HG03354 (cell line): Measurements from ENCODE around the gene CA12.

ENCODE experiments used
- ATAC-seq: cut with Tn5 transposase; IDR thresholded peaks from one replicate; pipeline ENCODE4 v1.9.1; 2021; ENCODE audit warnings: mild to moderate bottlenecking; ENCODE audit not compliant: unreplicated experiment, poor library complexity, severe bottlenecking

Gene CA12

DNA sequence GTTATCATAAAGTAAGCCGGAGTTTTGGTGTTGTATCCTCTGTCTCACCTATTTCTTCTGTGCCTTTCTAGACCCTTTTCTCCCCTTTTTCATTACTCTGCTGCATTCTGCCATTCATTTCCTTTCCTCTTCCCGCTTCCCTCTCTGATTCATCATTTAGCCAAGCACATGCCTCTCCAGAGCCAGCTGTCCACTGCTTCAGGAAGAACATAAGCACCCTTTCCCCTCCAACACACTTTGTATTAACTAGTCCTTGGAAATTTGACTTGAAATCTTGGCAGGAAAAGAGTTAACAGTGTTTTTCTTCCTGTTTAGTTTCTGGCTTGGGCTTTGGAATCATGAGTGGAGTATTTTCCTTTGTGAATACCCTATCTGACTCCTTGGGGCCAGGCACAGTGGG lies 94.5 kb downstream of the CA12 start:
- no peak for ATAC-seq

DNA sequence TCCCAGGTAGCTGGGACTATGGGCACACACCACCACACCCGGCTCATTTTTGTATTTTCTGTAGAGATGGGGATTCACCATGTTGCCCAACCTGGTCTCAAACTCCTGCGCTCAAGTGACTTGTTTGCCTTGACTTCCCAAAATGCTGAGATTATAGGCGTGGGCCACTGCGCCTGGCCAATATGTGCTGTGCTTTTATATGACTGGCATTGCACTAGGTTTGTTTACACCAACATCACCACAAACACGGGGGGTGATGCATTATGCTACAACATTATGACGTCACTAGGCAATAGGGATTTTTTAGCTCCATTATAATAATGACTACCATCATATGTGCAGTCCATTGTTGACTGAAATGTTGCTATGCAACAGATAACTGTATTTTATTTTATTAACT lies 97.3 kb downstream of the CA12 start:
- no peak for ATAC-seq

DNA sequence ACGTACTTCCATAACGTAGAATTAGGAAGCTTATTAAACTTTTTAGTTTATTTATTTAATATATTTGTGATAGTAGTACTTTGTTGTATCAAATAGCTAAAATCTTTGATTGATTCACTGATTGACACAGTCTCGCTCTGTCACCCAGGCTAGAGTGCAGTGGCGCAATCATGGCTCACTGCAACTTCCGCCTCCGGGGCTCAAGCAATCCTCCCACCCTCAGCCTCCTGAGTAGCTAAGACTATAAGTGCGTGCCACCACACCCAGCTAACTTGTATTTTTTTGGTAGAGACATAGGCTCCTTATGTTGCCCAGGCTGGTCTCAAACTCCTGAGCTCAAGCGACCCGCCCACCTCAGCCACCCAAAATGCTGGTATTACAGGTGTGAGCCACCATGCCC lies 98.5 kb downstream of the CA12 start:
- no peak for ATAC-seq

DNA sequence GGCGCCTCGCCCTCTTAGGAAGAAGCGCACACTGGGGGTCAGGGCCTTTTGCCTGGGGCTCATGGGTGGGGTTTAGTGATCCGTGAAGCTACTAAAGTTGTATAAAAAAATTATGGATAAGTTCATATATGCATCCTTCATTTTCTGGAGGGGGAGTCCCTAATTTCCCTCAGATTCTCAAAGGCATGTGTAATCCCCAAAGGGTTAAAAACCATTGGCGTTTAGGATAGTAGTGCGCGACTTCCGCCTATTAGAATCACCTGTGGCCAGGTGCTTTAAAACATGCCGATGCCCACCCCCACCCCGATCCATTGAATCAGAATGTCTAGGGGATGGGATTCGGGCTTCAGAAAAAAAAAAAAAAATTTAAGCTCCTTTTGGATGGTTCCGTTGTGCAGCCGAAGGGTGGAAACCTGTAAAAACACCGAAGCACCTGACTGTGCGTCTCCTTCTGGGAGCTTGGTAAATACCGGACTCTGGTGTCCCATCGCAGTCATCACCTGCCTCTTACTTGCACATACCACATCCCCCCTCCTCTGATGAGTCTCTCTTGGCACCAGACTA lies 103.7 kb downstream of the CA12 start:
- peak; percentile 35 for ATAC-seq

DNA sequence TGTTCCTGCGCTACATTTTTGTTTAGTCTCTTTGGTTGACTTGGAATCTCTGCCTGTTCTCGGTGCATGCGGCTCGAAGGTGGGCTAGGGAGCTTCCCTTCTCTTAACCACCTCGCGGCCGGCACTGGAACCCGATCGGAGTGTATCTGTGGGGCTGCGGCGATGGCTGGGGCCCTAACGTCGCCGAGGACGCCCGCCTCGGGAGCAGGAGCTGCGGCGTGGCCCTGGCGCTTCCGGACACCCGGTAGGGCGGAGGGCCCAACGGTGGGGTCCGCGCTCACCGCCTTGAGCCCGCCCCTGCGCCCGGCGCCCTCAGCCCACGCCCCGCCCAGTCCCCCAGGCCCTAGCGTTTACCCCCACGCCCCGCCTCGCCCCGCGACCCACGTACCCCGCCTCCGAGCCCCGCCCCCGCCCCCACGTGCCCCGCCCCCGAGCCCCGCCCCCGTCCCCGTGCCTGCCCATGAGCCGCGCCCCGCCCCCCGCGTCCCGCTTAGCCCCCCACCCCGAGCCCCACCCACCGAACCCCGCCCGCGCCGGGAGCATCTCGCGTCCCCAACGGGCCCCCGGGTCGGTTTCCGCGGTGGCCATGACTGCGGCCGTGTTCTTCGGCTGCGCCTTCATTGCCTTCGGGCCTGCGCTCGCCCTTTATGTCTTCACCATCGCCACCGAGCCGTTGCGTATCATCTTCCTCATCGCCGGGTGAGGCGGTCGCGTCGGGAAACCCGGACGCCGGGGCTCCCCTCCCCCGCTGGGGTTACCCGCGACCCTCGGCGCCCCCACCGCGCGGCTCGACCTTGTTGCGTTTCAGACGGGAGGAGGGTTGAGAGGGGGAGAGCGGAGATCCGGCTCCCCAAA lies 104.4 kb downstream of the CA12 start, which contains the start of gene APH1B:
Gene APH1B (plus strand): TSS at position 568 of the 855 bp plus-strand sequence. CDS start 19 bp downstream, at position 587.
- peak; percentile 80 for ATAC-seq

DNA sequence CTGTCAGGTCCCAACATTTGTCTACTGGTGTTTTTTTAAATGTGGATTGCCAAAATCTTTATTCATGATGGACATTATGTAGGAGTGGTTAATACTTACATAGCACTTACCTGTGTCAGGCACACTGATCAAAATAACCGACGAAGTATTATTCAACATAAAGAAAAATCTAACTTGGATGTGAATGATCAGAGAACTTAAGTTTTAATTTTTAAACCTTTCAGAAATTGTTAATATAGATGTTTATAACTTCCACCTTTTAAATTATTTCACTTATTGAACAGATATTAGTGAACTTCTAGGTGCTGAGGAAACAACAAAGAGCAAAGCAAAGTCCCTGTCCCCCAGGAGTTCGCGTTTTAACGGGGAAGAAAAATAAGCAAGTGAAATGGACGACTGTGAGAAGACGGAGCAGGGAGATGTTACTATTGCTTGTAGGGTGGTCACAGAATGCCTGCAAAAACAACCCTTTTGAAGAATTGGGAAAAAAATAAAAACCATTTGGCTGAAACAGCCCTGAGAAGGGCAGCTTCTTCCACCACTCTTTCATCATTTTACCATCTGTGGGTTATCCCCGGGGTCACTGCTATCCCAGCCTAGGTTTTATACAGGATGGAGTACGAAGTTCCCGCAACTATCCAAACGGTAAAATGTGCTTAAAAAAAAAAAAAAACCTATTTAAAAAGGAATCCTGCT lies 105.2 kb downstream of the CA12 start:
- peak; percentile 25 for ATAC-seq

DNA sequence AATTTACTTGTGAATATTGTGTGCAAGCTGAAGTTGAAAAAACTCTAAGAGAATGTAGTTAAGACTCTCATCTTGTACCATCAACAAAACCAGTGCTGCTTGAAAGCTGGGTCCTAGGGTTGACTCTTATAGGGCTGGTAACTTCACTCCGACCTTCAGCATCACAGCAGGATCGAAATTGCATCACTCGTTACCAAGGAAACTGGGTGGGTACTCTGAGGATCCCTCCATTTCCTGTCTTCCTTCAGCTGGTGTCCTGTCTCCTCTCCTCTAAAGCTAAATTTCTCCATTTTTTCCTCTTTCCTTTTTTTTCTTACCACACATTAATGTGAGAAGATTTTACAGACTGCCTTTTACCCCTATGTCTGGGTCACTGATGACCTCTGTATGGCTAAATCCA lies 107.2 kb downstream of the CA12 start:
- ATAC-seq: no peak
